ENCODE results near the gene KTI12.
A peak's percentile ranks its signal among the peaks of the same experiment; 100 is the strongest.
"Not testable (repeated sequence)": the region's sequence is repeated elsewhere in the genome, so short reads cannot be mapped to it uniquely, and the experiment has no call there.

KTI12 gene

DNA sequence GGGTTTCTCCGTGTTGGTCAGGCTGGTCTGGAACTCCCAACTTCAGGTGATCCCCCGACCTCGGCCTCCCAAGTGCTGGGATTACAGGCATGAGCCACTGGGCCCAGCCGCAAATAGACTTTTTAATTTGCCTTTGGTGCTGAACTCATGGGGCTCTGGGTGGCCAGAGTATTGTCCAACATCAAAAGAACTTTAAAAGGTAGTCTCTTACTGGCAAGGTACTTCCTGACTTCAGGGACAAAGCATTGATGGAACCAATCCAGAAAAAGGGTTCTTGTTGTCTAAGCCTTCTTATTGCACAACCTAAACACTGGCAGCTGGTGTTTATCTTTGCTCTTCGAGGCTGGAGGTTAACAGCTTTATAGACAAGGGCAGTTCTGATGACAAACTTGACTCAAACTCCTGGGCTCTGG, 3.8 kb upstream of the KTI12 start:
- no peak for DNase-seq

DNA sequence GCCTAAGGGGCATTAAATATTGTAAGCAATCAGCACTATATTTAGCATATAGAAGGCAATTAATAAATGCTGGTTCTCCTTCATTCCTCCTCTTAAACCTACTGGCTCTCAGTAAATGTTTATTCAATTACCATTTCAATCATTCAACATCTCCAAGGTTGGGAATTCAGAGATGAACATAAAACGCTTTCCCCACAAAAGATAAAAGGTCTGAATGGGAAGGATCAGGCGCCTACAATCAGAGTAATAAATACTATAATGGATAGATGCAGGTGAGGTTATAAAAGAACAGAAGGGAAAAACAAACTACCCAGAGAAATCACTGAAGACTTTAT, 407 bp upstream of the KTI12 start:
- no peak for DNase-seq

DNA sequence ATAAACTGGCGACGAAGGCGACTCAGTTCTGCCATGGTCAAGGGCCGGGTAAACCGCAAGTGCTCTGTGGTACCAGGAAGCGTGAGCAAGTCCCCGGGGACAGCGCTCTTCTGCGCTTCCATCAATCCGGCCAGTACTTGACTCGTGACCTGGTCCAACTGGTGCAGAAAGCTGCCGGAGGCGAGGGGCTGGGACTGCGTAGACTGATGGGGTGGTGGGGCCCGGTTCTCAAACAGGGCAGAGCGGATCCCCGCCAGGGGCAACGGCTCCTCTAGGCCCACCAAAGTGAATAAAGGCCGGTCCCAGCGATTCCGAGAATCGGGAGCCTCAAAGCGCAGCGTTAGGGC, 852 bp downstream of the KTI12 start:
- no peak for DNase-seq

DNA sequence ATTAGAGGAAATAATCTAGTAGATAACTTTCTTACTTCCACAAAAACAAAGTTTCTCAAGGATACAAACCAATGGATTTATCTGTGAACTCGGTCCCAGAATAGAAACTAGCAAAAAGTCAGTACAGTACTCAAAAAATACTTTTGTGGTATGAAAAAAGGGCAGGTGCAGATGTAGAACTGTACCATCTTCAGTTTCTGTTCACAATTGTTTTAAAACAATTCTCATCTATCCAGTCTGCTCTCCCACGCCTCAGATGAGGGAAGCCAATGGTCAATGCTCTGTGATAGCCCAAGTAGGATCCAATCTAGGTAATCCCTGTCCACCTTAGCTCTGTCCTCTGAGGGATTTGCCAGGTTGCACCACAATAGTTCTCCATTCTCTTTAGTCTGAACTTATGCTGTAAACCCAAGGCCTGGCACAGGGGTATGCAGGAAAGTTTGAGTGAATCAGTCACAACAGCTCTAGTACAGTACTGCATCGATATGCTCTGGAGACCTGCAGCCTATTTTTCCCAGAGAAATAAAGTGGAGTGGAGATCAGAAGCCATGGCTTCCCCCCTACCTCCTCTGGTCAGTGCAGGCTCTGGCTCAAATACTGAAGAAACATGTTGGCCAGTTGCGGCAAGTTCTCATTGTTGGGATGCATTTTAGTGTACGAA, 1.4 kb downstream of the KTI12 start:
- DNase-seq = no peak

DNA sequence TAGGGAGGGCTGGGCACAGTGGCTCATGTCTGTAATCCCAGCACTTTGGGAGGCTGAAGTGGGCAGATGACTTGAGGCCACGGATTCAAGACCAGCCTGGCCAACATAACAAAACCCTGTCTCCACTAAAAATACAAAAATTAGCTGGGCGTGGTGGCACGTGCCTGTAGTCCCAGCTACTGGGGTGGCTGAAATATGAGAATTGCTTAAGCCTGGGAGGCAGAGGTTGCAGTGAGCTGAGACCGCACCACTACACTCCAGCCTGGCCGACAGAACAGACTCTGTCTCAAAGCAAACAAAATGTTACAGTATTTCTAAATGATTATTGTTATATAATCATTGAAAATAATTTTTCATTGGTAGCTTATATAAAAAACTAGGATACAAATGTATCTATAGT, 4.8 kb downstream of the KTI12 start:
- not testable (repeated sequence) for DNase-seq

DNA sequence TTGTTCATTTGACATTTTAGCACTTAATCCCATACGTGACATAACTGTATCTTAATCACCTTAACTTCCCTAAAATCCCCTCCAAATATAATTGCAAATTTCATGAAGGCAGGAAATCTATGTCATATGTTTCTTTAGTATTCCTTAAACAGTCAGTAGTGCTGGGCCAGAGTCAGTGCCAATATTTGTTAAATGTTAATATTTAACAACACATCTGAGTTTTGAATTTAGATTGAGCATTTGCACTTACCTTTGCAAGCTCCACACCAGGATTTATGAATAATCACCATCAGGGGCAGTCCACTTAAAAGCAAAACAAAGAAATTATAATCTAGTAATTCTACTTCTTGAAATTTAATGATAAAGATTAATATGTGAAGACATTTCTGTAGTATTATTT, 5.3 kb downstream of the KTI12 start:
- DNase-seq = no peak

DNA sequence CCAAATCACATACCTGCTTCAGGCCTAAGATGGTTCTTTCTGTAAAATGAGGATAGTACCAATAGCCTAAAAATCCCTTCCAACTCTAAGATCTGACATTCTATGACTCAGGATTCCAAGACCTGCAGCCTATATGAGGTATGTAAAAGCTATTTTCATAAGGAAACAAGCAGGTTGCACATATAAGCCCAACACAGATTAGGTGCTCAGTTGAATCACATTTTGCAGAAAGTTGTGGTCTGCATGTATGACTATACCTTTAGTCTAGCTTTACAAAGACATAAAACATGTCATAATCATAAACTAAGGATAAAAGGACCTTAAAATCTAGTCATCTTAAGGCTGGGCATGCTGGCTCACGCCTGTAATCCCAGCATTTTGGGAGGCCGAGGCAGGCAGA, 7.3 kb downstream of the KTI12 start:
- no peak for DNase-seq

DNA sequence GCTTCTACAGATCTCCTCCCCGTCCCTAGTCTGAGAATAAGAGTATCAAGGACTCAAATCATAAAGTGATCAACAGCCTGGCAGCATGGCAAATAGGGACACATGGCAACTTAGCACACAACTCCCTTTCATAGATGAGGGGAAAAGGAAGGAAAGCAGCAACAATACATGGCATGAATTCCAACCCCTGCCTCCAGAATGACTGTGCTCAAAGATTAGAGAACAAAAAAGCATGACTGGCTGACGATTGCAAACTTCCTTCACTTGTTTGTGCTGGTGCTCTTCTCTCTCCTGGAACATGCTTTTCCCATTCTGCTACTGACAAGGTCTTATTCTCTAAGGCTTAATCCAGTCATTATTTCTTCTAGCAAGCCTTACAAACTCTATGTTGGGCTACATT, 11.5 kb downstream of the KTI12 start:
- no peak for DNase-seq

DNA sequence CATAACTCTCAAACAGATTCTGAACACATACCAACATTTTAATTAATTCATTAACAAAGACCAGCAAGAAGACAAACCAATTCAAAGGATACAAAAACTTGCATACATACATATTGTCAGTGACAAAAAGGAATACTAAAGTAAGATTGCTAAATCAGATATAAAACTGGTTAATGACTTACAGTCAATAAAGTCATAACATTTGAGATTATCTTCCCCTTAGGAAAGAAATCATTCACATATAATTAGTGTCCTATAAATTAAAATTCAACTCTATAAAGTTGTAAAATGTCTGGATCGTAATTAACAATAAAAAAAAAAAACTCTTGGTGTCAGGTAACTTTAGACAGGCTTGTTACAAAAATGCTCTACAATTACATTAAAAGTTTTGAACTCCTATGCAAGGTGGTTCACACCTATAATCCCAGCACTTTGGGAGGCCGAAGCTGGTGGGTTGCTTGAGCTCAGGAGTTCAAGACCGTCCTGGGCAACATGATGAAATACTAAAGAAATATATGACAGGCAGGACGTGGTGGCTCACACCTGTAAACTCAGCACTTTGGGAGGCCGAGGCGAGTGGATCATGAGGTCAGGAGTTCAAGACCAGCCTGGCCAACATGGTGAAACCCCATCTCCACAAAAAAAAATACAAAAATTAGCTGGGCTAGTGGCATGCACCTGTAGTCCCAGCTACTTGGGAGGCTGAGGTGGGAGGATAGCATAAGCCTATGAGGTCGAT, 25.4 kb downstream of the KTI12 start:
- DNase-seq = no peak

DNA sequence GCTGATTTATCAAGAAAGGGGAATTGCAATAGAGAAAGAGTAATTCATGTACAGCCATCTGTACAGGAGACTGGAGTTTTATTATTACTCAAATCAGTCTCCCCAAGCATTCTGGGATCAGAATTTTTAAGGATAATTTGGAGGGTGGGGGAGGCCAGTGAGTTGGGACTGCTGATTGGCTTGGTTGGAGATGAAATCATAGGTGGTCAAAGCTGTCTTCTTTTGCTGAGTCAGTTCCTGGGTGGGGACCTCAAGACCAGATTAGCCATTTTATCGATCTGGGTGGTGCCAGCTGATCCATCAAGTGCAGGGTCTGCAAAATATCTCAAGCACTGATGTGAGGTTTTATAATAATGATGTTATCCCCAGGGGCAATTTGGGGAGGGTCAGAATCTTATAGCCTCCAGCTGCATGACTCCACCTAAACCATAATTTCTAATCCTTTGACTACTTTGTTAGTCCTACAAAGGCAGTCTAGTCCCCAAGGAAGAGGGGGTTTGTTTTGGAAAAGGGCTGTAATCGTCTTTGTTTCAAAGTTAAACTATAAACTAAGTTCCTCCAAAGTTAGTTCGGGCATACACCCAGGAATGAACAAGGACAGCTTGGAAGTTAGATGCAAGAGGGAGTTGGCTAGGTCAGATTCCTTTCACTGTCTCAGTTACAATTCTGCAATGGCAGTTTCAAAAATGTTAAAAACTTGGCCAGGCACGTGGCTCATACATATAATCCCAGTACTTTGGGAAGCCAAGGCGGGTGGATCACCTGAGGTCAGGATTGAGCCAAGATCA, 26.2 kb downstream of the KTI12 start:
- DNase-seq = no peak

DNA sequence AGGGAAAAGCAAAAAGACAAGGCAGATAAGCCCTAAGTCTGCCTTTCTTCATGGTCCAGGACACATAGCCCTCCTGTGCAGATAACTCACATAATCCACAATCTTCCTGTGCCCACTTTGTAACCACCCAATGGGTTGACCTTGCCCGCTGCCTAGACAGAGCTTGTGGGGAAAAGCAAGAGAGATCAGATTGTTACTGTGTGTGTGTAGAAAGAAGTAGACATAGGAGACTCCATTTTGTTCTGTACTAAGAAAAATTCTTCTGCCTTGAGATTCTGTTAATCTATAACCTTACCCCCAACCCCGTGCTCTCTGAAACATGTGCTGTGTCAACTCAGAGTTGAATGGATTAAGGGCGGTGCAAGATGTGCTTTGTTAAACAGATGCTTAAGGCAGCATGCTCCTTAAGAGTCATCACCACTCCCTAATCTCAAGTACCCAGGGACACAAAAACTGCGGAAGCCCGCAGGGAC, 27.5 kb downstream of the KTI12 start:
- DNase-seq = not testable (repeated sequence)

DNA sequence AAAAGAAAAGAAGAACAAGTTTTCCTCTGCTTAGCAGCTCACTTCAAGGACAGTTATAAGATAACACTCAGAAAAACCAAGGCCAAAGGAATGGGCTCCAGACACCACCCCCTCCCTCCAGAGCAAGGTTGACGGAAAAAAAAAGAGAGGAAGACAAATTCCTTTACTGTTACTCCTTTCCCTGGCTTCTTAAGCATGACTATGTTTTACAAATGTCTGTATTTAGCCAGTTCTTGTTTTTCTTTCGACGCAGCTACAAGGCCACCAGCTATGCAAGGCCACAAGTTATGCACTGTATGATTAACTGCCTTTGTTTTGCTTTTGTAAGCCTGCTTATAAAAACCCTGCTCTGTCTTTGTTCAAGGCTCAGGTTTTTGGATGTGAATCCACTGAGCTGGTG, 28.1 kb downstream of the KTI12 start:
- not testable (repeated sequence) for DNase-seq

DNA sequence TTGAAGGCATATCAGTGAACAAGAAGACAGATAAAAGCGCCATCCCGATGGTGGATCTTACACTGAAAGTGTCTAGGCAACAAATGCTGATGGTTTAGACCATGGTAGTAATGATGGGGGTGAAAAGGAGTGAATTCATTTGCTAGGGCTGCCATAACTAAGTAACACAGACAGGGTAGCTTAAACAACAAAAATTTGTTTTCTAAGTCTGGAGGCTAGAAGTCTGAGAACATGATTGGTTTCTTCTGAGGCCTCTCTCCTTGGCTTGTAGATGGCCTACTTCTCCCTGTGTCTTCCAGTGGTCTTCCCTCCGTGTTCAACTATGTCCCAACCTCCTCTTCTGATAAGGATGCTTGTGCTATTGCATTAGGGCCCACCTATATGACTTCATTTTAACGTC, 29.7 kb downstream of the KTI12 start:
- DNase-seq = no peak

DNA sequence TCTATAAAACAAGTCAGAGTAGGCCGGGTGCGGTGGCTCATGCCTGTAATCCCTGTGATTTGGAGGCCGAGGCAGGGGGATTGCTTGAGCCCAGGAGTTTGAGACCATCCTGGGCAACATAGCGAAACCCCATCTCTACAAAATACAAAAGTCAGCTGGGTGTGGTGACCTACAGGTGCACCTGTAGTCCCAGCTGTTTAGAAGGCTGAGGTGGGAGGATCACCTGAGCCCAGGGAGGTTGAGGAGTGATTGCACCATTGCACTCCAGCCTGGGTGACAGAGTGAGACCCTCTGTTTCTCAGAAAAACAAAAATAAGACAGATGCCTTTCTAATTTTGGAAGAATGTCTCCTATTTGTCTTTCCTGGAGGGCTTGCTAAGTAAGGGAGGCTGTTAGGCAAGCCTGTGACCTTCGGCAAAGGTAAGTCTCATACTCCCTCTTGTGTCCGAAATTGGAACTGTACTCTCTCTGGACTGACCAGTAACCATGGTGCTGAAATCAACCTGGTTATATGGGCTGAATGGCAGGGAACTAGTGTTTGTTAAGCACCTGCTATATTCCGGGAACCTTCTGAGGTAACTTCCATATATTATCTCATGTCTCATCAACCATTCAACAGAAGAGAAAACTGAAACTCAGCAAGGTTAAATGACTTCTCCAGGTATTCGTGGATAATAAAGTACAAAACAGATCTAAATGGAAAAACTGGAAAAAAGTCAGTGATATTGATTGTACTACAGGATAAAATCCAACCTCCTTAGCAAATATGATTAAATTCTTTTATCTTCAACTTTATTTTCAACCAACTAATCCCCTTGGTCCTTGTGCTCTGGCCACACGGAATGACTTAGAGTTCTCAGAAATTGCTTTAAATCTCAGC, 31.3 kb downstream of the KTI12 start:
- DNase-seq = peak; percentile 34

DNA sequence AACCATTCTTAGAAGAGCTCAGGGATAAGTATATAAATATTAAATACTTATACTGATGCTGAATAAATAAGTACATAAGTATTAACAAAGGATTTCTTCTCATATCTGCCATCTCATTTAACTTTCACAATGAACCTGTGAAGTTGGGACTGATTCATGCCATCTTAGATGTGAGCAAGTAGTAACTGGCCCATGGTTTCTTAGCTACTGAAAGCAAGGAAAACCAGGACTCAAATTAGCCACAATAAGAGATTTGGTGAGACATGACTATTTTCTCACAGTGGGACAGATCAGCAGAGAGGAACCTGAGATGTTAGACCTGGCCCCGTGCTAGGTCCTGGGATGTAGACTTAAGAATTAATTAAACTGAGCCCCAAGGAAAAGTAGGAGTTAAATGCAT, 34.9 kb downstream of the KTI12 start:
- no peak for DNase-seq

DNA sequence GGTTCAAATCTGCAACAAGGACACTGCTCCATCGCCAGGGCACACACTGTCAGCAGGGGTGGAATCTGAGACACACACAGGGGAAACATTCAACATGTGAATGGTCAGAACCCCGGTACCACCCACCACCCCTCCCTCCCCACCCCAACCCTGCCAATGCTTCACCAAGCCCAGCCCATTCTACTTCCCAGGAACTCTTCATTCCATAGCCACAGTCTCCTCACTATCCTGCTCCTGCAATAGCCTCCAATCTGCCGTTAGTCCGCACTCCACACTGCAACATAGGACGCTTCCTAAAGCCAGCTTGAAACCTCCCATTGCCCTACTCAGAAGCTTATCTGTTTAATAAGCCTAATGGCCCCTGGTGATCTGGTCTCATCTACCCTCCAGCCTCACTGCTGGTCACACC, 35.6 kb downstream of the KTI12 start:
- DNase-seq = no peak

DNA sequence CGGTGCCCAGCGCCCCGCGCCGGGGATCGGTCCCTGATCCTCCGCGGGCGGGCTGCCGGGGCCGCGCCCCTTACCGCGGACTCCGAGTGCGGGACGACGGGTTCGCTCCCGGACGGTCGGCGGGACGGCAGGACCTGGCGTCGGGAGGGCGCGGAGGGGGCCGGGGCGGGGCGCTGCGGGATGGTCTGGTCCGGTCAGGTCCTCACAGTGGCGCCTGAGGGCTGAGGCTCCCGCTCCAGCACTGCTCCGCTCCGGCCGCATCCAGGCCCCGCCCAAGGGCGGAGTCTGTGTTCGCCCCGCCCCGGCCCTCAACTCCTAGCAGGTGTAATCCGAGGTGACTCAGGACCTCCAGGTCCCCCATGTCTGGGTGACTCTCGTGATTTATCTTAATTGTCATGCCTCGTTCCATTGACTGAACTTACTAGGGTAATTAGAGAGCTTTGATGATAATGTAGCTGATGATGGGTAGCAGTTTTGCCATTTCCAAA, 43.1 kb downstream of the KTI12 start, which contains the start of gene RAB3B:
TSS of gene RAB3B (minus strand) at position 223 of the 488 bp plus-strand sequence. CDS start 13,583 bp downstream, outside the sequence.
- DNase-seq = no peak

DNA sequence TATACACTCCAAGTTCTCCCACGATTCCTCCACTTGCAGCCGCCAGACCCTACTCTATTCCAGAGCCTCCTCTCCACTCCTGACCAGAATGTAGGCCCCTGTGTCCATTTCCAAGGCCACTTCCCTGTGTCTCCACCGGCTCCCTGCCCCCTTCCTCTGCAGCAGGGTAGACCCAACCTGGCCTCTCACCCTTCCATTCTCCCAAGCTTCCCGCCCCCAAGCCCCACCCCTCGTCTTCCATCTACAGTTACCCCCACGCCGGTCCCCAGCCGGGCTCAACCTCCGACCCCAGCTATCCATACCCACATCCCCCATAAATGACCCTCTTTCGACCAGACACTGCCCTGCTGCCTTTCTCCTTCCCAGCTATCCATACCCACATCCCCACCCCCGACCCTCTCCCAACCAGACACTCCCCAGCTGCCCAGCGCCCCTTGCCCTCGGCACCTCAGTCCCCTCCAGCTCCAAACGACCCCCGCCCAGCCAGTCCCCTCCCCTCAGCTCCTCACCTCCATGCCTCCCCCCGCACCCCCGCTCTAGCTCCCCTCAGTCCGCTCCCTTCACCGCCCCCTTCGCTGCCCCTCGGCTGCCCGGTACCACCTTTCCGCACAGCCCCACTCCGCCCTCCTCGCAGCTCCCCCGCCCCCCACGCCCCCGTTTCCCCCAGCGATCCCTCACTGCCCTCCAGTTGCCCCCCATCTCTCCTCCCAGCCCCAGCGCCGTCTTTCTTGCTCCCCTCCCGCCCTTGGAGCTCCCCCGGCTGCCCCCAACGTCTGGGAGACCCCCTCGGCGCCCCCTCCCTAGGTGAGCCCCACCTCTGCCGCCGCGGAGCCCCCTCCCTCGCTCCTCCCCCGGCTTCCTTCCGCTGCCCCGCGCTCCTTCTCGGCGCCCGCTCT, 43.8 kb downstream of the KTI12 start:
- no peak for DNase-seq

DNA sequence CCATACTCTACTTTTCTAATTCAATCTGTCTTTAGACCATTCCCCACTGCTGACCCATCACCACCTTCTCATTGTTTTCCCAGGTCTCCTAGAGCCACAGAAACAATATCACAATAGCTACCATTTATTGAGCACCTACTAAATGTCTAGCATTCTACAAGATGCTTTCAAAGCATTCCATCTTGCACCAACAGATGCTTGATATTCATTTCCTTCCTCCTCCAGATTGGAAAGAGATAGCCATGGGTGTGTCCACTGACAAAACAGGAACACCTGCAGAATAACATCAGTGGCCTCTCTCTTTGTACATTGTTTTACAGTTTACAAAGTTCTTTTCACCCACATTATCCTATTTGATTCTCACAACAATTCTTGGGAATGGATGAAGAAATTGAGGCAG, 45.4 kb downstream of the KTI12 start:
- no peak for DNase-seq

DNA sequence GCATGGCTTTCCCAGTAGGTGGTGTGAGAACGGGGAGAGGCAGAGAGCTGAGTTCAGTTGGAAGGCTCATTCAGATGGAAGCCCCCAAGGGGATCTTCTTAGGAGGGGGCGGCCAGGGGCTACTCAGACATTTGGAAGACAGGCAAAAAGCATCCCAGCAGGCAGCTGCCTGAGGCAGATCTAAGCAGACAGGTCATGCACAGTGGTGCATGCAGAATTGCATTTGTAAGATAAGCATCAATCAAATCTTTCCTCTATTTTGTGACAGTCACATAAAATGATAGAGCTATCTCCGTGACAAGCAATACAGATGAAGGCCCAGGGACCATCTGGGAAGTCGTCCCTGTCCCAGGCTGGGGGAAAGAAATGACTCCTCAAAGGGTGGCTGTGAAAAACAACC, 46.9 kb downstream of the KTI12 start:
- no peak for DNase-seq

DNA sequence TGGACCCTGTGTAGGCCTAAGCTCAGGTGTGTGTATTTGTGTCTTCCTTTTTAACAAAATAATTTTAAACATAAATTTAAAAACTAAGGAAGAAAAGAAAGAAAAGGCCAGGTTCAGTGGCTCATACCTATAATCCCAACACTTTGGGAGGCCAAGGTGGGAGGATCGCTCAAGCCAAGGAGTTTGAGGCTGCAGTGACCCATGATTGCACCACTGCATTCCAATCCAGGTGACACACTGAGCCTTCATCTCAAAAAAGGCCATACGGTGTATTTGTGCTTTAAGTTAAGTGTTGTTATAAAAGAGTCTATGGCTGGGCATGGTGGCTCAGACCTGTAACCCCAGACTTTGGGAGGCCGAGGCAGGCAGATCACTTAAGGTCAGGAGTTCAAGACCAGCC, 51.4 kb downstream of the KTI12 start:
- no peak for DNase-seq
